Sigmoid colon (tissue), 4 donors: ENCODE data around the gene MUC6.

Experiments
- EP300 ChIP-seq, 4 donors: sonication (generic); formaldehyde crosslinking; IDR thresholded peaks; one replicate each; pipeline ENCODE4 v1.6.1; 2017; ENCODE audit warnings: antibody characterized with exemption in 4 of 4
- POLR2A ChIP-seq, 2 donors: fragments of 450-650 bp; IDR thresholded peaks; one replicate each; pipeline ENCODE4 v1.6.1; 2016; ENCODE audit warnings: antibody characterized with exemption in 2 of 2, mild to moderate bottlenecking in 2 of 2, moderate library complexity in 2 of 2
- POLR2AphosphoS5 ChIP-seq, 4 donors: sonication (generic); formaldehyde crosslinking; IDR thresholded peaks; one replicate each; pipeline ENCODE4 v1.6.1; 2017; ENCODE audit warnings: antibody characterized with exemption in 4 of 4
- TF ChIP-seq, protein P1 (sequence below), 4 experiments: fragments of 450-650 bp in 3 of 4; fragments of 200-600 bp in 1 of 4; IDR thresholded peaks; one replicate each; pipeline ENCODE4 v1.5.1; 2016 to 2019; ENCODE audit warnings: antibody characterized with exemption in 4 of 4, mild to moderate bottlenecking in 3 of 4, moderate library complexity in 2 of 4

DNA sequence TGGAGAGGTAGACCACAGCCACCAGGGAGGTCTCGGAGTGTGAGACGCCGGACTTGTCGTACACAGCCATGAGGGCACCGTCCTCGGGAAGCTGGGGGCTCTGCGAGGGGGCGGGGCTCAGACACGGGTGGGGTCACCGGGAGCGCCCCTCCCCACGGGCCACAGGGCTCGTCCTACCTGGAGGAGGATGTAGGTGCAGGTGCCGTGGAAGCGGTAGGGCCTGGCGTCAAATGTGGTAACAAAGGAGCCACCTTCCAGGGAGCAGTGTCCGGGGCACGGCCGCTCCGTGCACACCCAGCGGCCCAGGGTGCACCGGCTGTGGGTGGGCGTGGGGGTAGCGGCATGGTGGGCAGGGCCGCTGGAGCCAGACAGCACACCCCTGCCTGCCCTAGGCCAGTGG, 7.5 kb downstream of the MUC6 start:
- TF ChIP-seq, protein P1, sequence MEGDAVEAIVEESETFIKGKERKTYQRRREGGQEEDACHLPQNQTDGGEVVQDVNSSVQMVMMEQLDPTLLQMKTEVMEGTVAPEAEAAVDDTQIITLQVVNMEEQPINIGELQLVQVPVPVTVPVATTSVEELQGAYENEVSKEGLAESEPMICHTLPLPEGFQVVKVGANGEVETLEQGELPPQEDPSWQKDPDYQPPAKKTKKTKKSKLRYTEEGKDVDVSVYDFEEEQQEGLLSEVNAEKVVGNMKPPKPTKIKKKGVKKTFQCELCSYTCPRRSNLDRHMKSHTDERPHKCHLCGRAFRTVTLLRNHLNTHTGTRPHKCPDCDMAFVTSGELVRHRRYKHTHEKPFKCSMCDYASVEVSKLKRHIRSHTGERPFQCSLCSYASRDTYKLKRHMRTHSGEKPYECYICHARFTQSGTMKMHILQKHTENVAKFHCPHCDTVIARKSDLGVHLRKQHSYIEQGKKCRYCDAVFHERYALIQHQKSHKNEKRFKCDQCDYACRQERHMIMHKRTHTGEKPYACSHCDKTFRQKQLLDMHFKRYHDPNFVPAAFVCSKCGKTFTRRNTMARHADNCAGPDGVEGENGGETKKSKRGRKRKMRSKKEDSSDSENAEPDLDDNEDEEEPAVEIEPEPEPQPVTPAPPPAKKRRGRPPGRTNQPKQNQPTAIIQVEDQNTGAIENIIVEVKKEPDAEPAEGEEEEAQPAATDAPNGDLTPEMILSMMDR (IDR thresholded peaks at IDR 0.05) = no peak
- TF ChIP-seq POLR2A (IDR thresholded peaks at IDR 0.05) = no peak
- TF ChIP-seq POLR2AphosphoS5 (IDR thresholded peaks at IDR 0.05) = no peak
- no peak for TF ChIP-seq EP300 (IDR thresholded peaks at IDR 0.05)
